Stimulated activated CD4-positive, alpha-beta T cell treated with anti-CD3 and anti-CD28 coated beads, Interleukin-4, amount 100 ng/mL, for 4 hours (primary cell): ENCODE measurements around the gene XXYLT1.
"Not testable (repeated sequence)": the region's sequence is repeated elsewhere in the genome, so short reads cannot be mapped to it uniquely, and the experiment has no call there.

Experiments used
- DNase-seq, 2 experiments: peaks; one replicate each; pipeline ENCODE4 v3.0.0-alpha.2; 2020

The XXYLT1 gene

GRCh38 chr3:195058336-195059005, 212.5 kb downstream of the XXYLT1 start:
- DNase-seq, result no peak

GRCh38 chr3:195057716-195058115, 213.2 kb downstream of the XXYLT1 start:
- DNase-seq, result no peak

- DNase-seq, result no peak
These were observed 214.5 kb downstream of the XXYLT1 start for GRCh38 chr3:195056506-195056905.

GRCh38 chr3:195054311-195054710, 216.6 kb downstream of the XXYLT1 start:
- no peak for DNase-seq

- DNase-seq, result no peak
These were observed 218.0 kb downstream of the XXYLT1 start for GRCh38 chr3:195052939-195053338.

GRCh38 chr3:195050296-195050695, 220.7 kb downstream of the XXYLT1 start:
- not testable (repeated sequence) for DNase-seq

GRCh38 chr3:195048059-195048905, 222.7 kb downstream of the XXYLT1 start:
- DNase-seq, result no peak

GRCh38 chr3:195047536-195047935, 223.4 kb downstream of the XXYLT1 start:
- no peak for DNase-seq

GRCh38 chr3:195046441-195046840, 224.5 kb downstream of the XXYLT1 start:
- no peak for DNase-seq

GRCh38 chr3:195045481-195046210, 225.3 kb downstream of the XXYLT1 start:
- no peak for DNase-seq

GRCh38 chr3:195044411-195044810, 226.5 kb downstream of the XXYLT1 start:
- no peak for DNase-seq

GRCh38 chr3:195043607-195044339, 227.2 kb downstream of the XXYLT1 start:
- DNase-seq, result no peak

- DNase-seq, result no peak
These were observed 228.0 kb downstream of the XXYLT1 start for GRCh38 chr3:195042743-195043606.

GRCh38 chr3:195041871-195042742, 228.9 kb downstream of the XXYLT1 start:
- DNase-seq, result no peak

GRCh38 chr3:195040773-195041520, 230.0 kb downstream of the XXYLT1 start:
- DNase-seq, result no peak

GRCh38 chr3:195040094-195040493, 230.9 kb downstream of the XXYLT1 start:
- no peak for DNase-seq

GRCh38 chr3:195039180-195039843, 231.6 kb downstream of the XXYLT1 start:
- no peak for DNase-seq

GRCh38 chr3:195038161-195038560, 232.8 kb downstream of the XXYLT1 start:
- DNase-seq, result no peak

GRCh38 chr3:195037586-195037985, 233.4 kb downstream of the XXYLT1 start:
- not testable (repeated sequence) for DNase-seq
